ENCODE measurements around the gene NR6A1.

NR6A1 gene

DNA sequence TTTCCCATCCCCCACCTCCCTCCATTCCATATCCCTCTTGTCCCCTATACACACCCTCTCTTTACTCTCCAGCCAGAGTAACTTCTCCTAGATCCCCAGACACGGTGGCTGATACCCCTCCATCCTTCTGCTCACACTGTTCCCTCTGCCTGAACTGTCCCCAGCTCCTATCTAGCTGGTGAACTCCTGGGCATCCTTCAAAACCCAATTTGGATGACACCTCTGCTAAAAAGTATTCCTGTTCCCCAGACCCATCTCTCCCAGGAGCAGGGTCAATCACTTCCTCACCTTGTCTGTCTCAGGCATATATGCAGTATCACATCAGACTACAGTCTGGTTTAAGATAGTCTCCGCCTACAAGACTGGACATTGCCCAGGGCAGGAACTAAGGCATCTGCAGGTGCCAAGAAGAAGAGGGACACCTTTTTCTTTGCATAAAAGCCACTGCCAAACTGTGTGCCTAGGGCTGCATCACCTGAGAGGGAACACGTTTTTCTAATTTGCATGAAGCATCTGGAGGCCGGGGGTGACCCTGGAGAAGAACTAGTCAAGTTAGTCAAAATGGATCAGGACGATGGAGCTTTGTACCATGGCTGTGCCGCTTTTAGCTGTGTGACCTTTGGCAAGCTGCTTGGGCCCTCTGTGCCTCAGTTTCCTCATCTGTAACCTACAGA lies 291.0 kb downstream of the NR6A1 start:
- no peak for DNase-seq

DNA sequence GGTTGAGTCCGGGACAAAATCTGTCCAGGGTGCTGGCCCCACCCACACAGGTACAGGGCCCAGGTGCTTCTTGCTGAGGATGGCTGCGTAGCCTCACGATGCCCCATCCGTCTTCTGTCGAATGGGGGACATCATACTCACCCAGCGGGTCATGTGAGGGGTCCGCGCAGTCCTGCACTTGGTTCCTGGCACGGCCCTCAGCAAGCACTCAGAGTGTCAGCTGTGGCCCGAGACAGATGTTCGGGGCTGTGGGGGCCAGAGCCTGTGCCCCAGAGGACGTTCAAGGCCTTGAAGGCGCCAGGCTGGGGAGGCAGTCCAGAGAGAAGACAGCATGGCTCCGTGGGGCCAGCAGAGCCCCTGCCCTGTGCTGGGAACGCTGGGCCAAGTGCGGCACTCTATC lies 291.7 kb downstream of the NR6A1 start:
- DNase-seq = no peak

DNA sequence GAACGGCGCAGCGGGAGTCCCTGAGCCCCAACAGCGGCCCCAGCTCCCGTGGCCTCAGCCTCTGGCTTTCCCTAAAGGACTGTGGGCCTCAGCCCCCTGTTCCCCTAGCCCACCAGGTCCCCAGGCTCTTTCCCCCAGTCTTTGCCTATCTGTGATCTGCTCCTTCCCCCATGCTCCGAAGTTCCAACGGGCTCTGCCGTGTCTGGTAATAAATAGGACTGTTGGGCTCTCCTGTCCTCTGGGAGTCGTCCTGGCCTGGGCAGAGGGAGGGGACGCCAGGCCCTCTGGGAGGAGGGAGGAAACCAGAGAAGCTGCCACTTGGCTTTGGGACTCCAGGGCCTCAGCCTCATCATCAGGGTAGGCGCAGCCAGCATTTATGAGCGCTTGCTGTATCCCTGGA lies 292.8 kb downstream of the NR6A1 start:
- DNase-seq = no peak

DNA sequence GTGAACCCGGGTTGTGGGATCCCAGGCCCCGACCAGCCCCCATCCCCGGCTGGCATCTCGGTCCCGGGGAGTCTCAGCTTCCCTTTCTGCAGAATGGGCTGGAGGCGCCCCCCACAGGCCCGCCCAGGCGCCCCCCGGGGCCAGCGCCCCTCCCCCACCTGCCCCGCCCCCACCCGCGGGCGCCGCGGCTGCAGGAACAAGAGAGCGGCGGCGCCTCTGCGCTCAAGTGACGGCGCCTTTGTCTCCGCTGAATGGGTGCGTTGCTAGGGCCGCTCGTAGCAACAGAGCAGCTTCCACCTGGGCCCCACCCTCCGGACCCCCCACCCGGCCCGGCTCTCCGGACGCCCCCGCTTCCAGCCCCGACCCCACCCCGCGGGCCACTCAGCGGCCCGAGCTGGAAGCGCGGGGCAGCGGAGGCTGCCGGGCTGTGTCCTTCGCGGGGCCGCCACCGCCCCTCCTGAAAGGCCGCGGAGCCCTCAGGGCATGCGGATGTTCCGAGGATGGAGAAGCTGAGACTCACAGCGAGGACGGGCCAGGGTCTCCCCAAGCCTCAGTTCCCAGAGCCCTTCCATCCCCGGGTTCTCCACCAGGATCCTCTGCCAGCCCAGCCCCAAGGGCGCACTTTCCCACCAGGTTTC lies 293.3 kb downstream of the NR6A1 start:
- DNase-seq = peak; percentile 70

- DNase-seq = no peak
These were observed 293.9 kb downstream of the NR6A1 start for GRCh38 chr9:124477211-124477647.

DNA sequence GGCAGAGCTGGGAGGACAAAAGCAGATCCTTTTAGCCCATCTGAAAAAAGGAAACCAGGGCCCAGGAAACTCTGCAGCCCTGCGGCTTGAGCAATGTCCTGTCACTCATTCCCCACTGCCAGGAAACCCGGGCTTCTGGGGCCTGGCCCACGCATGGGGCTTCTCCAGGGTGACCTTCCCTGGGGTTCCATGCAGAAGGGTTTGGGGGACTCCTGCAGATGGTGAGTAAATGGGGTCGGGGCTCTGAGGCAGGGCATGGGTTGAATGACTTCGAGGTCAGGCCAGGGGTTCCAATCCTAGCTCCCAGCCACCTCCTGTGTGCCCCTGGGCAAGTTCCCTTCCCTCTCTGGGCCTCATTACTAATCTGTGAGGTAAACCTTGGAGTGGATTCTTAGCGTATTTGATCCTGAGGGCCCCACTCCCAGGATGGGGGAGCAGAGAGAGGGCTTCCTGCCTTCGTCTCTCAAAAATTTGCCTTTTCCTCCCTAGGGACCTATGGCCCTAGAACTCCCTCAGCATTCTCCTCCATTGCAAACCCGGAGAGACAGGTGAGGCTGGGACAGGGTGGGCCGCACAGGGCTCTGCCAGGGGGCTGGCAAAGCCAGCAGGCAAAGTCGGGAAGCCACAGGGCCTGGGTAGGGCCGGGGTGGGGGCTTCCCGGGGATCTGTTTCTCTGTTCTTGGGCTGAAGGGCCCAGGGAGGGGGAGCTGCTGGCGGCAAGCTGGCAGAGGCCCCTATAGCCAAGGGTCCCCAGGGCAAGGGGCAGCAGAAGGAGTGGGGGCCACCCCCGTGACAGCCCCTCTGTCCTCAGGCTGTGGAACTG lies 295.0 kb downstream of the NR6A1 start:
- no peak for DNase-seq

DNA sequence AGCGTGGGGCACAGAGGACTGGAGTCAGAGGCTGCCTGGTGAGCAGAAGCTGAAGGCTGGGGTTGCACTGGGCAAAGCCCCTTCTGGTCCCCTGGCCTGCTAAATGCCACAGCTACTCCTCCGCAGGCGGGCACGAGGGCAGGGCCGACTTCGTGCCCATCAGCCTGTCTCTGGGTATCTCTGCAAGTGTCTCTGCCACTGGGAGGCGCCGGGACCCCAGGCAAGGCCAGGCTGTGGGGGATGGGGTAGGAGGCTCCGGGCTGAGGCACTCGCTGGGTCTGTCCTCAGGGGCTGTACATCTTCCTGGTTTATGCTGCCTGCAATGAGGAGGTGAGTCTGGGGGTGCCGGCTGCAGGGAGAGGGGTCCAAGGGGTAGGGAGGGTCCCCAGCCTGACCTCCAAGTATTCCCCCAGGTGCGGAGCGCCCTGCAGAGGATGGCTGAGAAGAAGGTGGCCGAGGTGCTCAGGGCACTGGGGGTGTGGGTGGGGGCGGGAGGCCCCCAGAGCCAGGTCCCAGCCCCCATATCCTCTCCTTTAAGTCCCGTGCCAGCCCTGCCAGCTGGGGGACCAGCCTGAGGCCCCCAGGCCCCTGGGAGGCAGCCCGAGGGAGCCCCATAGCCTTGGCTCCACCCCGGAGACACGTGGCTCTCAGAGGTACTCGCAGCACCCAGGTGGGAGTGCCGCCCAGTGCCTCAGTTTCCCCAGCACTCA lies 295.8 kb downstream of the NR6A1 start:
- no peak for DNase-seq

- no peak for DNase-seq
These were observed 297.0 kb downstream of the NR6A1 start for GRCh38 chr9:124474151-124474550.

DNA sequence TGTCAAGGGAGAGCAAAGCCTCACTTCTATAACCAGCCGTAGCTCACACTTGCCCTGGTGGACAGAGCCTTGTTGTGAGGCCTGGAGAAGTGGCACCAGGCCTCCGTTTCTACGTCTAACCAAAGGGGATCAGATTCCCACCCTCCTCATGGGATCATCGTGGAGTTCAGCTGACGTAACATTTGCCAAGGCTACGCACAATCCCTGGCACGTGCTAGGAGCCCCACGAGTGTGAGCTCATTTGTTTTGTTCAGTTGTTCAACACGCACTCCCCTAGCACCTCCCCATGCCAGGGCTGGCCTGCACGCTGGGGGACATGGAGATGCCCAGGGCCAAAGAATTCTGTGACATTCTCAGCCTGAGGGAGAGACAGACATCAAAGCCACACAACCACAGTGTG lies 297.8 kb downstream of the NR6A1 start:
- DNase-seq = no peak

DNA sequence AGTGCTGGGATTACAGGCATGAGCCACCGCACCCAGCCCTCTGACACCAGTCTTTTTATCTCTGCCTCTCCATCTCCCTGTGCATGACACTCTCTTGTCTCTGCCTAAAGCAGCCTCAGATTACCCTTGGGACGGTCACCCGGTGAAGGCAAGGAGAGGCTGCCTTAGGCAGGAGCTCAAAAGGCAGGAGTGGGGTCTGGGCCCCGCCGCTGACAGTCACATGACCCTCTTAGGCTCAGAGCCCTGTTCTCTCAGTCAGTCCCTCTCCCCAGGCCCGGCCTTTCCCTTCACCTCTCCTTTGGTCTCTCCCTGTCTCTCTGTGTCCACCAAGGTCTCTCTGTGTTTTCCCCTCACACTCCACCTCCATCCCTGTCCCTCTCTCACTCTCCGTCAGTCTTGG lies 298.3 kb downstream of the NR6A1 start:
- DNase-seq = no peak

DNA sequence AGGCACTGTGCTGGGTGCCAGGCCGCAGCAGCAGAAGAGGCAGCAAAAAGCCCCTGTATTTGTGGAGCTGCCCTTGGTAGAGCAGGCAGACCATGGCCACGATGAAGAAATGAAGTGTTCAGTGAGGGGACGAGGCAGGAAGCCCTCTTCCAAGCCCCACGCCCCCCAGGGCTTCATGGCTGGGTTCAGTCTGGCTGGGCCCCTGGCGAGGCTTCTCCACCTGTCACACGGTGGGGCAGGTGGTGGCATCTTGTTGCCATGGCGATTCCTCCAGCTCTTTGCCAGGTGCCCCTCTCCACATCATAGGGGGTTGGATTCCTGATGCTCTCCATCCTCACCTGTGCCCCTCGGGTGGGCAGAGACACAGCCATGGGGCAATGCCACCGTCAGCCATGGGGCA lies 299.4 kb downstream of the NR6A1 start:
- peak; percentile 33 for DNase-seq

- no peak for DNase-seq
These were observed 300.4 kb downstream of the NR6A1 start for GRCh38 chr9:124470726-124471125.

GRCh38 chr9:124470306-124470705 lies 300.8 kb downstream of the NR6A1 start:
- no peak for DNase-seq

- no peak for DNase-seq
These were observed 301.9 kb downstream of the NR6A1 start for GRCh38 chr9:124469011-124469832.

DNA sequence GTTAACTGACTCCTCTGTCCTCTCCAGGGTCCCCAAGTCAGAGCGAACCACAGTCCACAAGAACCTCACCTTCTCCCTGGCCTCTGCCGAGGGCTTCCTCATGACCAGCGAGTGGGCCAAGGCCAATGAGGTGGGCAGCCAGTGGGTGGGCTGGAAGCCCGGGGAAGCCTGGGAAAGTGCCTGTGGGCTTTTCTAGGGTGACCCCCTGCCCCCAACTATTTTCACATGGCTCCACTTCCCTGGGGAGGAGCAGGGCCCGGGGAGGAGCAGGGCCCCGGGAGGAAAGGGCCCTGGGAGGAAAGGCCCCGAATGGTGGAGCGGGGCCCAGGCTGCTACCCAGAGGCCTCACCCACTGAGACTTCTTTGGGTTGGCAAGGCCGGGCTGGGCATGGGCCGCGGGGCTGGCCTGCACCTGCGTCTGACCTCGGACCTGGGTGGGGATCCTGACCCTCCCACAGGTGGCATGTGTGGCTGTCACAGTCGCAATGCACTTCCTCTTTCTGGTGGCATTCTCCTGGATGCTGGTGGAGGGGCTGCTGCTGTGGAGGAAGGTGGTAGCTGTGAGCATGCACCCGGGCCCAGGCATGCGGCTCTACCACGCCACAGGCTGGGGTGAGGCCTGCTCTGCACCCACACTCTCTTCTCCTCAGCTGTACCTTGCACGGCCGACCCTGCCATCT lies 302.9 kb downstream of the NR6A1 start:
- no peak for DNase-seq

GRCh38 chr9:124467410-124468060 lies 303.6 kb downstream of the NR6A1 start:
- DNase-seq = no peak

All from NCI-H1105 (cell line).